Measurements from ENCODE around the gene ALG12. TPM values are rescaled to one million over a fixed set of nuclear protein-coding genes. Genes with fewer than 3 reads are reported as not detected.

ALG12 gene
- total and polyA plus RNA-seq, 8 donors = 2.3 to 30.7 (median 9.0) TPM

DNA sequence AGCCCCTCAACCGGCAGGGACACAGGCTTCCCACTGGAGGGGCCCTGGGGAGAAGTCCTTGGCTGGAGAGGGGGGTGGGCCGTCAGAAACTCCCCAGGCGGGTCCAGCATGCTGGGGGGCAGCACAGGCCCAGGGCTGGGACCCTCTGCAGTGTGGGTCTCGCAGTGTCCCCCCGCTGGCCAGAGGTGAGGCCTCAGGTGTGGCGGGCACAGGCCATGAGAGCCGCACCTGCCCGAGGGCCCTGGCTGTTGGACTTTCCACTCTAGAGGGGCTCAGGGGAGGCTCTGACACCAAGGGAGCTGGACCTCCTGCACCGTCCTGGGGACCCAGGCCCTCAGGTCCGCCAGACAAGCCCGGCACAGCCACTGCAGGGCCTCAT, 31.7 kb upstream of the ALG12 start:
- TF ChIP-seq, protein P1, sequence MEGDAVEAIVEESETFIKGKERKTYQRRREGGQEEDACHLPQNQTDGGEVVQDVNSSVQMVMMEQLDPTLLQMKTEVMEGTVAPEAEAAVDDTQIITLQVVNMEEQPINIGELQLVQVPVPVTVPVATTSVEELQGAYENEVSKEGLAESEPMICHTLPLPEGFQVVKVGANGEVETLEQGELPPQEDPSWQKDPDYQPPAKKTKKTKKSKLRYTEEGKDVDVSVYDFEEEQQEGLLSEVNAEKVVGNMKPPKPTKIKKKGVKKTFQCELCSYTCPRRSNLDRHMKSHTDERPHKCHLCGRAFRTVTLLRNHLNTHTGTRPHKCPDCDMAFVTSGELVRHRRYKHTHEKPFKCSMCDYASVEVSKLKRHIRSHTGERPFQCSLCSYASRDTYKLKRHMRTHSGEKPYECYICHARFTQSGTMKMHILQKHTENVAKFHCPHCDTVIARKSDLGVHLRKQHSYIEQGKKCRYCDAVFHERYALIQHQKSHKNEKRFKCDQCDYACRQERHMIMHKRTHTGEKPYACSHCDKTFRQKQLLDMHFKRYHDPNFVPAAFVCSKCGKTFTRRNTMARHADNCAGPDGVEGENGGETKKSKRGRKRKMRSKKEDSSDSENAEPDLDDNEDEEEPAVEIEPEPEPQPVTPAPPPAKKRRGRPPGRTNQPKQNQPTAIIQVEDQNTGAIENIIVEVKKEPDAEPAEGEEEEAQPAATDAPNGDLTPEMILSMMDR (IDR thresholded peaks at IDR 0.05) = no peak
- TF ChIP-seq POLR2A (IDR thresholded peaks at IDR 0.05) = no peak
- no peaks in the 10 kb centered on the region for H3K27me3 ChIP-seq
- no peak overlapping the region for H3K4me3 ChIP-seq
- no peak for DNase-seq
- no peaks in the 10 kb centered on the region for H3K9me3 ChIP-seq
- peak overlapping the region; percentile 94 to 98 (median 98) for H3K27ac ChIP-seq
- peaks cover 52 to 70% (median 58%) of the 10 kb centered on the region in 4 donors for H3K4me1 ChIP-seq
- no peaks in the 10 kb centered on the region for H3K36me3 ChIP-seq
- intact Hi-C loops (cut with DNase I; ENCODE audit: low total_unique reads) = no loop called here
- WGBS, 5 donors = 36 to 81% (median 60%) methylated on average over 3 to 11 of the region's 11 CpGs

DNA sequence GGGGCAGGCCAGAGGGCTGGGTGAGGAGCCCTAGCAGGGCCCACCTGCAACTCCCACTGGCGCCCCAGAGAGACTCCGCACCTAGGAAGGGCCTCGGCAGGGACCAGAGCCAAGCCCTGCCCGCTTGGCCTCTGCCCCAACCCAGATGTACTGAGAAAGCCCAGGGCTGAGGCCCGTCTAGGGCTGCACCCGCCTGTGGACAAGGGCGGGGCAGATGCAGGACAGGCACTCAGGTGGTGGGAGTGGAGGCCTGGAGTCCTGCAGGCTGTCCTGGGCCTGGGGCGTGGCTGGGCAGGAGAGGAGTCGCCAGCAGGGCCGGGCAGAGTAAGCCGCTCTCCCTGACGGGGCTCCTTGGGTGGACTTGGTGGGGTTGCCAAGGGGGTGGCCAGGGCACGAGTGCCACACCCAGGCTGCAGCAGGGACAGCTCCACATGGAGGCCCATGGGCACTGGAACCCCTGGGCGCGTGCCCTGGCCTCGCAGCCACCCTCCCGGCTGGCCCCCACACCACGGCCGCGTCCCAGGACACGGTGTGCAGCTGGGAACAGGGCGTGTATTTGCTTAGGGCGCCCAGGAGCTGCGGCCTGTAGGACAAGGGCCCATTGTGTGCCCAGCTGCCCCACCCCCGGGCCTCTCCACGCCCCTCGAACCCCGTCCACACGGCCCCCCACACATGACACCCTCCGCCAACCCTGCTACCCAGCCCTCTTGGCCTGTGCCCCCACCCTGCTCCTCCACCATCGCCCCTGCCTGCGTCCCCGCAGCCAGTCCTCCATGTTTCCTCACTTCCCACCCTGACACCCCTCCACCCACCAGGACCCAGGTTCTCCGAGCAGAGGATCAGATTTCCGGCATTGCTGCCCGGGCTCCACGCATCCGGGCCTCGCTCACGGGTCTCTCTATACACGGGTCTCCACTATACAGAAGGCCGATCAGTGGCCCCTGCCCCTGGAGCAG, 31.0 kb upstream of the ALG12 start:
- no peaks in the 10 kb centered on the region for H3K9me3 ChIP-seq
- no peaks in the 10 kb centered on the region for H3K36me3 ChIP-seq
- H3K4me1 ChIP-seq = peaks cover 47 to 65% (median 53%) of the 10 kb centered on the region in 4 donors
- H3K27me3 ChIP-seq = no peaks in the 10 kb centered on the region
- 32 to 60% (median 49%) methylated on average over 22 to 42 of the region's 42 CpGs for WGBS, 5 donors
- intact Hi-C loops (cut with DNase I; ENCODE audit: low total_unique reads) = no loop called here
- H3K27ac ChIP-seq = peak overlapping the region; percentile 94 to 98 (median 98)
- TF ChIP-seq EP300 (IDR thresholded peaks at IDR 0.05) = peak; percentile 78
- TF ChIP-seq, protein P1 (IDR thresholded peaks at IDR 0.05) = peak in 1 of 7 experiments; percentile 28
- peak in 2 of 4 donors; percentile 64 to 81 for TF ChIP-seq POLR2A (IDR thresholded peaks at IDR 0.05)
- TF ChIP-seq POLR2AphosphoS5 (IDR thresholded peaks at IDR 0.05) = peak; percentile 28 to 96 (median 95)
- DNase-seq = peak; percentile 91 to 97
- peak overlapping the region; percentile 9 to 52 (median 40) for H3K4me3 ChIP-seq

DNA sequence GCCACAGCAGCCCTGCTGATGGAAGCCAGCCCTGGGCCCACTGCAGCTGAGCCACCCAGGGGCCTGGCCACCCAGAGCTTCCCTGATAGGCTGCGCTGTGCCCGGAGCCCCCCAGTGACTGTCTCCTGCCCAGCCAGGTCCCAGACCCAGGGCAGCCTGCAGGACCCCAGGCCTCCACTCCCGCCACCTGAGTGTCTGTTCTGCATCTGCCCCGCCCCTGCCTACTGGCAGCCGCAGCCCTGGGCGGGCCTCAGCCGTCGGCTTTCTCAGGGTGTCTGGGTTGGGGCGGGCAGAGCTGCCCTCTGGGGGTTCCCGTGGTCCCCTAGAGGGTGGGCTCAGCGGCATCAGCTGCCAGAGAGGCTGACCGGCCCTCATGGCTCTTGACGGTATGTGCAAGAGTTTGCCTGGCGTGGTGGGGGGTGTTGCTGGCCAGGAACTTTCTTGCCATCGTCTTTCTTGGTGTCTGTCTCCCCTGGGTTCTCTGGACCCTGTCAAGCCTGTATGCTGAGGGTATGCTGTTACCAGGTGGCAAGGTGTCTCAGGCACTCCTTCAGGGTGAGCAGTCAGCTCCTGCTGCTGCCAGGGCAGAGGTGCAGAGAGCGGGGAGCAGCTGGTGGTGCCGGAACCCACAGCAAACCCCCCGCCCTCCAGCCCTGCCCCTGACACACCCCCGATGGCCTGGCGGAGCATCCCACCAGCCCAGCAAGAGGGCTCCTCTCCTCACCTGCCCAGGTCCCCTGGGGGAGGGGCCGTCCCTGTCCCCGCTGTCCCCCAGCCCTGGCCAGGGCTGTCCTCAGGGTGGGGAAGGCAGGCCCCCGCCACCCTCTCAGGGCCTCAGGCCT, 30.1 kb upstream of the ALG12 start:
- Histone ChIP-seq H3K9me3 (no peaks in the 10 kb centered on the region), H3K27me3 (no peaks in the 10 kb centered on the region), H3K27ac (peak overlapping the region; percentile 94 to 98 (median 98)), H3K4me1 (peaks cover 43 to 65% (median 51%) of the 10 kb centered on the region in 4 donors), H3K4me3 (peak overlapping the region; percentile 9 to 52 (median 40)), H3K36me3 (no peaks in the 10 kb centered on the region)
- intact Hi-C loops (cut with DNase I; ENCODE audit: low total_unique reads) = no loop called here
- whole genome bisulfite sequencing, 5 donors = 38 to 73% (median 38%) methylated on average over 4 to 23 of the region's 23 CpGs
- peak; percentile 72 to 76 for DNase-seq
- peak in 2 of 3 donors; percentile 51 to 64 for TF ChIP-seq POLR2AphosphoS5 (IDR thresholded peaks at IDR 0.05)
- TF ChIP-seq, protein P1 (IDR thresholded peaks at IDR 0.05) = no peak

DNA sequence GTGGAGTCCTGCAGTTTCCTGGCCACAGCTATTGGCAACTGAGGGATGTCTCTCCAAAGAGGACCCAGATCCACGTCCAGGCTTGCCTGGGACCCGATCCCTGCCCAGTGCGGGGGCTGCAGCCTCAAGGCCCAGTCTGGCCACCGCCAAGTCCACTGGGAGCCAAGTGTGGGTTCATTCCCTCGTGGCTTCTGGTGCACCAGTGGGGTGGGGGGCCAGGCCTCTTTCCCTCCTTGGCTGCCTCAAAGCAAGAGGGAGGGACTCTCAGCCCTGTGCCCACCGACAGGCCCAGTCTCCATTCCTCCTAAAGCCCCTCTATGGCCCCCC, 29.0 kb upstream of the ALG12 start:
- H3K4me3 ChIP-seq = peak overlapping the region; percentile 9 to 52 (median 40)

More for the DNA sequence above, 29.0 kb upstream of the ALG12 start:
- TF ChIP-seq POLR2A (IDR thresholded peaks at IDR 0.05) = no peak
- TF ChIP-seq, protein P1 (IDR thresholded peaks at IDR 0.05) = no peak
- no peak for TF ChIP-seq EP300 (IDR thresholded peaks at IDR 0.05)
- no peak for TF ChIP-seq POLR2AphosphoS5 (IDR thresholded peaks at IDR 0.05)
- intact Hi-C loops (cut with DNase I; ENCODE audit: low total_unique reads) = no loop called here
- Histone ChIP-seq H3K9me3 (no peaks in the 10 kb centered on the region), H3K4me1 (peaks cover 32 to 62% (median 47%) of the 10 kb centered on the region in 4 donors), H3K36me3 (no peaks in the 10 kb centered on the region), H3K27me3 (no peaks in the 10 kb centered on the region), H3K27ac (peak overlapping the region; percentile 94 to 98 (median 98))
- WGBS, 5 donors = 0 to 59% (median 46%) methylated on average over 1 to 6 of the region's 6 CpGs
- no peak for DNase-seq

Measured in stomach (tissue), 9 donors.